ENCODE data around the gene MGA.

Gene MGA

DNA sequence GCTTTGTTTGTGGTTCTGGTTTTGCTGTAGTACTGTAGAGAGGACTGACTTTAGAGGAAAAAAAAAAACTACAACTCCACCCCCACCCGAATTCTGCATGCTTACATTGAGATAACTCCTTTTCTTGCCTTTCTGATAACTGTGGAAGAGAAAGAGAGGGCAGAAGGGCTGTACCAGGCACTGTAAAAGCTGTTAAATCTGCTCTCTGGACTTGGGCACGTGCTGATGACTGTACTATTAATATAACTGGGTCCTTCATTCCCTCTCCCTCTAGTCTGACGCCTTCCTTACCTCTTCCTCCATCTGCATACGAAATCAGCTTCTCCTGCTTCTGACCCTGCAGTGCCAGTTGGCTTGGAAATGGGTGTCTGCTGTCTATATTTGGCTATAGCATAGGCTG is 129.0 kb downstream of the MGA start:
- DNase-seq: no peak

GRCh38 chr15:41789662-41790061 is 129.5 kb downstream of the MGA start:
- DNase-seq: no peak

DNA sequence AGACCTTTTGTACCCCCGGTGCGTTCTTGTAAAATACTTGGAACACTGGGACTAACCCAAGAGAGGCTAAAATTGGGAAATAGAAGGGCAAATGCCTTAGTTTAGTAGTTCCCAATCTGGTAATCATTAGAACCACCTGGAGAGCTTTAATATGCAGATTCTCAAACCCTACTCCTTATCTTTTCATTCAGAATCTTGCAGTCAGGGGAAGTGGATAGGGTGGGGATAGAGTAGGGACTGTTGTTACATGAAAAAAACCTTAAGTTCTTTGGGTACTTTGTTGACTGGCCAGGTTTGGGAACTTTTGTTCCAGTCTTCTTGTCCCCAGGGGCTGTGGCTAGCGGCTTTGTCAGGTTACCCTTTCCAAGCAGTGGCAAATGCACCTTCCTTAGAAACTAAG is 130.0 kb downstream of the MGA start:
- DNase-seq: no peak

GRCh38 chr15:41790756-41791546 is 130.7 kb downstream of the MGA start:
- DNase-seq: no peak

GRCh38 chr15:41791547-41791937 is 131.3 kb downstream of the MGA start:
- DNase-seq: no peak

DNA sequence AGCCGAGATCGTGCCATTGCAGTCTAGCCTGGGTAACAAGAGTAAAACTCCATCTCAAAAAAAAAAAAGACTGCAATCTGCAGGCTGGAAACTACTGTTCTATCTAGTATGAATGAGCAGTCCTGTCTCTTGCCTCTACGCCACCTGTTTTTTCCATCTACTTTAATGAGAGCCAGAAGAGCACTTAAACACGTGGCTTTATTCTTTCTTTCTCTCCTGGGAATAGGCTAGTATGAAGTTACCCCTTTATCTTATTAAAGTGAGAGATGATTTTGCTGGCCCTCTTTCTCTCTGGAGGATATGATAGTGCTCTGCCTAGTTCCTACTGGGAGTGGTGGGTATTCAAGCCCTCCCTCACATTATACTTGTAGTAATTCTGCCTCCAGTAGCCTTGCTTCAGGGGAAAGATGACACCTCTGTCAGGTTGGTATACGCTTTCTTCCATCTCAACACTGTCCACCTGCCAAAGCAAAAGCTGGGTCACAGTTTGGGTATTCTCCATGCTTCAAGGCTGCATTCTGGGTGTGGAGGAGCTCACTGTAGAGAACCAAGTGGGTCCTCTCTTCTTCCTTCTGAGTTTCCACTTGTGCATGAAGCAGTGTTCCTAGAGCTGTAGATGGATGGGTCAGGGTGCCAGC is 131.9 kb downstream of the MGA start:
- DNase-seq: no peak

DNA sequence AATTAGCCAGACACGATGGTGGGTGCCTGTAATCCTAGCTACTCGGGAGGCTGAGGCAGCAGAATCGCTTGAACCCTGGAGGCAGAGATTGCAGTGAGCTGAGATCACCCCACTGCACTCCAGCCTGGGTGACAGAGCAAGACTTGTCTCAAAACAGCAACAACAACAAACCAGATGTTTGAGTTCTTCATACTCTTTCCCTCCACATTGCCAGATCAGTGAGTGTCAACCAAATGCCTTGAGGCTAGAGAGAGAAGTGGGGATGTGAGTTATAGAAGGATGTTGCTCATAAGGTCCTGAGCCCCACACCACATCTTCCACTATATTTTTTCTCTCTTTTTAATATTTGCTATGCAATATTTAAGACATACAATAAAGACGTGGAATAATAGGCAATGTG is 133.9 kb downstream of the MGA start:
- no peak for DNase-seq

DNA sequence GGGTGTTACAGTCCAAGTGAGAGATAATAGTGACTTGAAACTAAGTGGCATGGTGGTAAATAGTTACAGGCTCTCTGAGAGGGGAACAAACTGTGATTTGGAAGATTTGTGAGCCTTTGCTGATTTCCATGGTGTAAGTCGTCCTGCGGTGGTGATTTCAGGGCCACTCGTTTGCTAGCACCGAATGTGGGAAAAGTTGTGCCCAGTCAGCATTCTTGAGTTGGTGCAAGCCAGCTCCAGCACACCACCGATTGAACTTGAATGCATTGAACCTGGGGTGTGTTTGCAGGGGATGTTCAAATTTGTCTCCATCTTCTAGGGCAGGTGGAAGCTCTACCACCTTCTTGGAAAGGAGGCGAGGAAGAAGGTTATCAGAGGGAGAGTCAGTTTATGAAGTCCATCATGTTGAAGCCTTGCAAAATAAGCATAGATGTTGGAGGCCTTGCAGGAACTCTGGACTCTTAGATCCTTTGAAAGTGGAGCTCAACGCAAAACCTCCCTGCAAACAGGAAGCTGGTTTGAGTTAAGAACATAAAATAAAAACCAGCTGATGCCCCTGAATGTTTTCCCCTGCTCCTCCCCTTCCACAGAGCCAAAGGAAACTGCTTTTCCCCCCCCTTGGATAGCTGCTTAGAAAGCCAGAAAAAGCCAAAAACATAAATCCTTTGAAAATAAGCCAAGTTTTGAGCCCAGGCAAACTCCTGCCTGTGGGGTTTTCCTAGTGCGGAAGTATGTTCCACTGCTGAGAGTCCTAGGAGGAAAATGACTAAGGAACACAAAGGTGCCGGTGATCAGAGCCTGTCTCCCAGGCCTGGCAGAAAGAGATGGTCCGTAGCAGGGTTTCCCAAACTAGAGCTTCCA is 136.0 kb downstream of the MGA start:
- no peak for DNase-seq

DNA sequence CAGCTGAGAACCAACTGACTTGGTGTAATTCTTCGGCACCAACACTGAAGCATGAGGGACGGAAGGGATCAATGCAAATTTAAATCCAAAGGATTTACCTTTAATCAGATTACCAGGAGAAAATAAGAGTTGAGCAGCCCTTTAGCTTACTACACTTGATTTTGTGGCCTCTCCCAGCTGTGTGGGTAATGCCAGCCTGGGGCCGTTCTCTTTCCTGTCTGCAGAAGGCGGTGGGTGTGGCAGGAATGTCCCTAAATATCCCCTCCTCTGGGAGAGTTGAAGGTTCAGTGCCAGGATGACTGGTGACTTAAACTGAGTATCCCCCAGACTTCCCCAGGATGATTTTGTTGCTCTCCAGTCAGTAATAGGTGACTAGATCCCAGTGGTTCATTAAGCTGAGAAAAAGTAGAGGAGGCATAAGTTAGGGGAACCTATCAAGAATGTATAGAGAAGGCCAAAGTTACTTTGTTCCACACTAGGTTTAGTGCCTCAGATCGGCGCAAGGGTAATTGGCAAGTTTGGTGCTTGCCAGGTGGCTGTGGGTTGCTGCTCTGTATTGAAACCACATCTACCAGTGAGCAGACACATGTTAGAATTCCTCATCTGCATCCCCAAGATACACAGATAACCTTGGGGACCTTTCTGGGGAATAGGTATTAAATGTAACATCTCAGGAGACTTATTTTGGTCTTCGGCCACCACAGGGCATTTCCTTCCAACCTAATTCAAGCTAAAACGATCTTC is 137.2 kb downstream of the MGA start:
- DNase-seq: no peak

DNA sequence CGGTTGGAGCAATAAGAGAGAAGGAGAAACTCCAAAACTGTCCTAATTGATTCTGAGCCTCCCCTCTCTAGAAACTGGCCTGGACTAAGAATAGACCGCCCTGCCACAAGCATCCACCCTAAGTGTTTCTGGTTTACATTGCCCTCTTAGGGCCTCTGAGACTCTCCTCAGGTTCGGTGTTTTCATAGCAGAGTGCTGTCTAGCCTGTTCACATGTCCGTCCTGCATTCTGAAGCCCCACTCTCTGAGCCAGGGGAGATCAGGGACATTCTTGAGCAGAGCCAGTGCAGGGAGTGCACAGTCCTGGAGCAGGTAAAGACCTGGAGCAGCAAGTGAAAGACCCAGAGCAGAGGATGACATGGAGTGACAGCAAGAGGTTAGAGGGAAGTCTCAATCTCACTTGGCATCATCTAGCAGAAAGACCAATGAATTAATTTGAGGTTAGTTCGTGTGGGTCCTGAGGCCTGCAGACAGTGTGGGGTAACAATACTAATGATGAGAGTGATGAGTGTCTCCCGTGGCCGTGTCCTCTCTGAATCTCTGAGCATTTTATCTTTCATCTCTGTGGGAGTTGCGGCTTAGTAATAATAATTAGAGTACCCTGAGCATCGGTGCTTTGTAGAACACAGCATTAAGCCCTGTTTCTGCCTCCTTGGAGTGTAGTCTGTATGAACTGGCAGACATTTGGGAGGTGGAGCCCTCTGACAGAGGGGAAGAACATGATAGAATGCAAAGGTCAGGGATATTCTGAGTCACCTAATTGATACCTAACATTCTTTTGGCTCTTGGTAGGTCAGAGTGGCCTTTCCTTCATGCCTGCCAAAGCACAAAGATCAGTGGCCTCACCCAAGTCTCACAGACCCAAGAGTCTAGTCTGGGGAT is 138.6 kb downstream of the MGA start:
- DNase-seq: no peak

DNA sequence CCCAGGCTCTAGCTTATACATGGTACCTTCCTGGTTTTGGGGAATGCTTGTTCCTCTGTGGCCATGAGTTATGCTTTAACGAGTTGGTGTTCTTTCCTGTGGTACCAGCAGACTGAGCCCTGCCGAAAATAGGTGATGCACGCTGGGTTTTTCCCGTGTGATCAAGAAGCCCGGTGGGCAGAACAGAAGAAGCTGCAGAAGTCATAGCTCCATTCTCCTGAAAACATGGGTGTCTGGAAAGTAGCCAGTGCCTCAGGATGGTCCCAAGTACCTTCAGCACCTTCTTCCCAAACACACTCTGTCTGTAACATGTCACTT is 139.2 kb downstream of the MGA start:
- no peak for DNase-seq

DNA sequence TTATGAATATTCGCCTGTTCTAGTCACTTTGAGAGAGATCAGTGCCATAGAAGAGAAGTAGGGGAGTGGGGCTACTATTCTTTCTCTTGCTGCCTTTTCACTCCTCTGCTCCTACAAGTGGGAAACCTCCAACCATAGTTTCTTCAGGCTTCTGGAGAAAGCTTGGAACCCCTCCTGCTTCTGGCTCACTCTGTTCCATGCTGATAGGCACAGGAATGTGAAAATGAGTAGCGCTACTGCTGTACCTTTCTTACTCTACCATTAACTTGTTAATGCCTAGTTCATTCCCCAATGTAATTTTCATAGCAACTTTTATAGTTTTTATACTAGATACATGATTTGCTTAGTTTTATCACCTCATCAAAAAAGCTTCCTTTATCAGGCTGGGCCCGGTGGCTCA is 141.0 kb downstream of the MGA start:
- no peak for DNase-seq

DNA sequence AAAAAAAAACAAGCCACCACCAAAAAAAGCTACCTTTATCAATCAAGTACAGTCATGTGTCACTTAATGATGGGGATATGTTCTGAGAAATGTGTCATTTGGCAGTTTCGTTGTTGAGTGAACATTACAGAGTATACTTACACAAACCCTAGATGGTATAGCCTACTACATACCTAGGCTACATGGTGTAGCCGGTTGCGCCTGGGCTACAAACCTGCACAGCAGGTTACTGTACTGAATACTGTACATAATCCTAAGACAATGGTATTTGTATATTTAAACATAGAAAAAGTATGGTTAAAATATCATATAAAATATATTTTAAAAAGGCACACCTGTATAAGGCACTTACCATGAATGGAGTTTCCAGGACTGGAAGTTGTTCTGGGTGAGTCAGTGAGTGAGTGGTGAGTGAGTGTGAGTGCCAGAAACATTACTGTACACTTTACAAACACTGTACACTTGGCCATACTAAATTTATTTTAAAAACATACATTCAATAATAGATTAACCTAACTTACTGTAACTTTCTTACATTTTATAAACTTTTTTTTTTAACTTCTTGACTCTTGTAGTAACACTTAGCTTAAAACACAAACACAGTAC is 141.7 kb downstream of the MGA start:
- no peak for DNase-seq

DNA sequence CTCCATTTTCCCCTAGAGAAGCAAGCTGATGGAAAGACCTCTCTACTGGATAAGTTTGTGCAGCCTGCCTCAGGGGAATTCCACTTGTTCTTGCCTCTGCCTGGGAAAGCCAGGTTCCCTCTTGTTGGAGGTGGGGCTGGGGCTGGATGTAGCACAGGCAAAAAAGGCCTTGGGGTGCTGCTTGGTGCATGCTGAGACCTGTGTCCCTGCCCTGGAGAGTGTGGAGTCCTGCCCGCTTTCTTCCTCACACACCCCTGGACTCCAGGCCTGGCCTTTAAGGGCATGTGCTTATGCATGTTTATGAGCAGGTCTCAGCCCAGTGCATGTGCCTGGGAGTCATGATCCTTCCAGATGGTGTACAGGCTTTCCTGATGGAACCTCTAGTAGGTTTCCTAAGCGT is 144.2 kb downstream of the MGA start:
- DNase-seq: no peak

- no peak for DNase-seq
Observed at GRCh38 chr15:41804916-41805666, 144.9 kb downstream of the MGA start.

DNA sequence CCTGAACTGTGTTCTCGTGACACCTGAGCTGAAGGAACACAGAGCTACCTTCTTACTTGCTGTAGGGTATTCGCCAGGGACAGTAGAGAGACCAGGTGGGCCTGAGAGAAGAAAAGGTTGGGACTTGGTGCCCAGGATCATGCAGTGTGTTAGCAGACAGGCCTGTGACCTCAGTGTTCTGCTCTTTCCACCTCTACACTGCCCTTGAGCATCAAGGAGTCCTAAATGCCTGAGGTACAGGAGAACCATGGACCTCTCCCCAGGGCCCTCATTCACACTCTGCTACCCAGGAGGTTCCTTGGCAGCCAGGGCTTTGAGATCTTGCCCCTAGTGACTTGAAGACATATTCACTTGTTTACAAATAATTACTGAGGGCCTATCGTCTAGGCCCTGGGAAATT is 145.5 kb downstream of the MGA start:
- DNase-seq: no peak

GRCh38 chr15:41806291-41807181 is 146.3 kb downstream of the MGA start:
- peak in 1 of 2 experiments; percentile 2 for DNase-seq

GRCh38 chr15:41809121-41809520 is 148.9 kb downstream of the MGA start:
- no peak for DNase-seq

DNA sequence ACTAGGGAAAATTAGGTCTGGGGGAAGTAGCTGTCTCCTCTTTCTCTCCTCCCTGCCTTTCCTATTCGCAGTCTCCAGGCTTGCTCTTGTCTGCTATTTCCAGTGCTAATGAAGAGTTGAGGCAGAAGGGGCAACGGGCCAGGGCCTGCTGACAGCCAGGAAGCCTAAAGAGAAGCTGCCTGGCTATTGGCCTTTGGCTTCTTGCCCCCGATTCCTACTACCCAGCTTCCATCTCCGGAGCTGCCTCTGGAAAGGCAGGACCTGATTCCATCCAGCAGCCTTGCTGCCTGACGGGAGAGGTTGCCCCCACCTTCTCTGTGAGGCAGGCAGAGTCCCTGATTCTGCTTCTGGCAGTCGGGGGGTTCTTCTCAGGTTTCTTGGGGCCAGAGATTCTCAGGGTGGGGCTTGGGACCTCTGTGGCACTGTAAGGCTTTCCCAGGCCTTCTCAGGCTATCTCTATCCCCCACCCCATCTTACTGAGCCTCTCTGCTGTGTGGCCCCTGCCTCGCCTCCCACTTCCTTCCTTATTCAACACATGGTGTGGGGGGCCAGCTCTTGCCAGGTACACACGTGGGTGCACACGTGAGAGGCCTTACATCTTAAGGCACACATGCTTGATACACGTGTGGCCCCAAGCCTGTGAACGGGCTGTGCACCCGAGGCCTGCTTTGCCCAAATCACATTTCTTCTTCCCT is 149.5 kb downstream of the MGA start:
- no peak for DNase-seq
